AG04450 (cell line): Measurements from ENCODE around the gene TBL3. TPM values are rescaled to one million over a fixed set of nuclear protein-coding genes. Genes with fewer than 3 reads are reported as not detected.
"Not testable (repeated sequence)": the region's sequence is repeated elsewhere in the genome, so short reads cannot be mapped to it uniquely, and the experiment has no call there.

Experiments used
- CTCF ChIA-PET: fragments of 300-600, 350-600 bp; formaldehyde crosslinking; extraction: SDS; loops from one replicate; lab custom pipeline; 2022; ENCODE audit warnings: antibody characterized with exemption, inconsistent platforms; lab: Charles Lee
- POLR2A ChIA-PET: fragments of 350-600 bp; formaldehyde crosslinking; extraction: SDS; loops from one replicate; lab custom pipeline; 2021; ENCODE audit warnings: antibody characterized with exemption, inconsistent platforms; lab: Yijun Ruan, JAX
- DNase-seq: peaks from one replicate; pipeline ENCODE4 v3.0.0-alpha.2; 2011; ENCODE audit warnings: low read depth, low spot score
- H3K27ac ChIP-seq: one replicate; pipeline ENCODE4 v1.5.1; 2012; ENCODE audit warnings: low read depth, low read length, control low read depth
- H3K27me3 ChIP-seq: one replicate; pipeline ENCODE4 v1.6.0; 2012; ENCODE audit warnings: low read length; ENCODE audit not compliant: control insufficient read depth, insufficient read depth
- H3K4me3 ChIP-seq: 2 replicates; pipeline ENCODE4 v1.5.1; 2011; ENCODE audit warnings: mild to moderate bottlenecking, low read depth, low read length, control low read depth
- H3K9me3 ChIP-seq: 2 replicates; pipeline ENCODE4 v1.5.1; 2012; ENCODE audit warnings: low read length; ENCODE audit not compliant: control insufficient read depth, insufficient read depth
- CTCF ChIP-seq: IDR thresholded peaks from 2 replicates; pipeline ENCODE4 v1.5.1; 2011; ENCODE audit warnings: low read depth, low read length, control low read depth, inconsistent platforms
- polyA plus RNA-seq: library from polyadenylated mRNA; depleted of rRNA; stranded (reverse); fragments of >200 nt; gene quantifications from 2 replicates; pipeline ENCODE4 v1.2.3, GENCODE V29; 2011

TBL3 gene
- polyA plus RNA-seq, 1 experiment: 13.7 TPM

- no peaks in the 10 kb centered on the region for H3K27me3 ChIP-seq
- POLR2A ChIA-PET: interaction anchor here (1.3 to 3.0 kb wide), 2 partner anchors 44 to 147 kb away, joined by 4 to 13 read pairs; partner anchors contain the start of genes RPS2 and TRAF7
- peak overlapping the region; percentile 70 for H3K27ac ChIP-seq
- no peaks in the 10 kb centered on the region; the same call in 1 of the 2 replicates for H3K9me3 ChIP-seq
- no peak for TF ChIP-seq CTCF
- CTCF ChIA-PET: interaction anchor here (1.0 to 1.6 kb wide), 3 partner anchors 8 to 132 kb away, joined by 4 to 9 read pairs (median 4); no protein-coding TSS in a partner anchor
- H3K4me3 ChIP-seq: peak overlapping the region; percentile 64
- no peak for DNase-seq
Observed at GRCh38 chr16:2008631-2009163, 36.8 kb downstream of the TBL3 start.

- peak overlapping the region; percentile 64 for H3K4me3 ChIP-seq
- no peaks in the 10 kb centered on the region; the same call in 1 of the 2 replicates for H3K9me3 ChIP-seq
- CTCF ChIA-PET: interaction anchor here (1.0 to 1.6 kb wide), 3 partner anchors 7 to 131 kb away, joined by 4 to 9 read pairs (median 4); no protein-coding TSS in a partner anchor
- POLR2A ChIA-PET: interaction anchor here (3.0 kb wide), 1 partner anchor 44 kb away, joined by 13 read pairs; the partner anchor contains the start of gene RPS2
- no peaks in the 10 kb centered on the region for H3K27me3 ChIP-seq
- no peak for TF ChIP-seq CTCF
- DNase-seq: no peak
- H3K27ac ChIP-seq: peak overlapping the region; percentile 70
Observed at GRCh38 chr16:2009164-2009711, 37.4 kb downstream of the TBL3 start.

DNA sequence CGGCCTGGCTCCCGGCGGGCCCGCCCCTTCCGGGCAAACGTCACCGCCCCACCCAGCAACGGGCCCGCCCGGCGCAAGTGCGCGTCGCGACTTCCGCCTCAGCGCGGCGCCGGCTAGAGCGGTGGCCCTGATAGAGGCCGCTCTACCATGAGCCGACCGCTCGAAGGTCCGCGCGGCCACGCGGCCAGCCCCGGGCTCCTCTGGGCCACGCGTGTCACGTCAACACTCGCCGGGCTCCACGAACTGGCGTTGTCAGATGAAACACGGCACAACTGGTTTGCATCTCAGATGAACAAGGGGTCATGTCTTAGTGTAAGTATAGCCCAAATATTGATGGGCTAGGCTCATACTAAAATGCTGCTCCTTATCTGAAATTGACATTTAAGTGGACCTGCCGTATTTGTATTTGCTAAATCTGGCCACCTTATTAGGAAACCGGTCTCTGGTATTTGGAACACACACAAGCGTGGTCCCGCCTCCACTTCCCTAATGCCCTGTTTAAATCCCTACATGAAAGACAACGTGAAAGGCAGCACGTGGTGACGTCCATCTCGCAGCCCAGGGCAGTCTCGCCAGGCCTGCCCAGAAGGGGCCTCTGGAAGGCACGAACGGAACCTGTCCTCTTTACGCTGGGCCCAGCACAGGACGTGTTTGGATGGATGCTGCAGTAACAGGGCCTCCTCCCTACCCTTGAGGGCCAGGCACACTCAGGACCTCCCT, 38.1 kb downstream of the TBL3 start, which contains the start of gene ZNF598:
ZNF598 (minus strand) TSS at position 31 of the 720 bp plus-strand sequence.
- Histone ChIP-seq H3K27ac (peak within 1 kb of the TSS; percentile 70), H3K4me3 (peak within 1 kb of the TSS; percentile 64), H3K27me3 (no peaks in the 10 kb centered on the region), H3K9me3 (no peaks in the 10 kb centered on the region; the same call in 1 of the 2 replicates)
- DNase-seq: no peak
- CTCF ChIA-PET: no interaction called here
- POLR2A ChIA-PET: interaction anchor here (3.0 kb wide), 1 partner anchor 45 kb away, joined by 13 read pairs; the partner anchor contains the start of gene RPS2
- no peak for TF ChIP-seq CTCF

DNA sequence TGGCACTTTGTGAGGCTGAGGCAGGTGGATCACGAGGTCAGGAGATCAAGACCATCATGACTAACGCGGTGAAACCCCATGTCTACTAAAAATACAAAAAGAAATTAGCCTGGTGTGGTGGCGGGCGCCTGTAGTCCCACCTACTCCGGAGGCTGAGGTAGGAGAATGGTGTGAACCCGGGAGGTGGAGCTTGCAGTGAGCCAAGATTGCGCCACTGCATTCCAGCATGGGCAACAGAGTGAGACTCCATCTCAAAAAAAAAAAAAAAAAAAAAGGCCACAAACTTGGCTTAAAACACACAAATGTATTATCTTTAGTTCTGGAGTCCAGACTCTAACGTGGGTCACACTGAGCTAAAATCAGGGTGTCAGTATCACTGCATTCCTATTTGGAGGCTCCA, 39.9 kb downstream of the TBL3 start:
- H3K27ac ChIP-seq, DNase-seq, H3K9me3 ChIP-seq, H3K4me3 ChIP-seq, H3K27me3 ChIP-seq: not testable (repeated sequence)
- ChIA-PET CTCF (interaction anchor here (0.6 to 1.2 kb wide), 4 partner anchors 11 to 195 kb away, joined by 3 to 9 read pairs (median 3); no protein-coding TSS in a partner anchor), POLR2A (interaction anchor here (0.6 kb wide), 1 partner anchor 27 kb away, joined by 3 read pairs; no protein-coding TSS in a partner anchor)

DNA sequence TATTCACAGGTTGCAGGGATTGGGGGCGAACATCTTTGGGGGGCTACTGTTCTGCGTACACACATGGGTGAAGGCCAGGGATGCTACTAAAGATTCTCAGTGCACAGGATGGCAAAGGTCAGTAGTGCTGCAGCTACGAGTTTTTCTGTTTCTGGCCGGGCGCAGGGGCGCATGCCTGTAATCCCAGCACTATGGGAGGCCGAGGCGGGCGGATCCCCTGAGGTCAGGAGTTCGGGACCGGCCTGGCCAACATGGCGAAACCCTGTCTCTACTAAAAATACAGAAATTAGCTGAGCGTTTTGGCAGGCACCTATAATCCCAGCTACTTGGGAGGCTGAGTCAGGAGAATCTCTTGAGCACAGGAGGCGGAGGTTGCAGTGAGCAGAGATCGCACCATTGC, 41.7 kb downstream of the TBL3 start:
- CTCF ChIA-PET: interaction anchor here (1.0 to 1.4 kb wide), 2 partner anchors 9 to 127 kb away, joined by 5 to 9 read pairs; no protein-coding TSS in a partner anchor
- POLR2A ChIA-PET: no interaction called here
- TF ChIP-seq CTCF: no peak
- H3K9me3 ChIP-seq: no peaks in the 10 kb centered on the region
- no peak for DNase-seq
- H3K27me3 ChIP-seq: no peaks in the 10 kb centered on the region
- no peak overlapping the region for H3K4me3 ChIP-seq
- H3K27ac ChIP-seq: no peak overlapping the region
